ENCODE measurements around the gene COQ9. TPM values are rescaled to one million over a fixed set of nuclear protein-coding genes. Genes with fewer than 3 reads are reported as not detected.

Gene COQ9
- total and polyA plus RNA-seq, 2 experiments from 2014 or later, result 26.6 to 36.3 TPM

DNA sequence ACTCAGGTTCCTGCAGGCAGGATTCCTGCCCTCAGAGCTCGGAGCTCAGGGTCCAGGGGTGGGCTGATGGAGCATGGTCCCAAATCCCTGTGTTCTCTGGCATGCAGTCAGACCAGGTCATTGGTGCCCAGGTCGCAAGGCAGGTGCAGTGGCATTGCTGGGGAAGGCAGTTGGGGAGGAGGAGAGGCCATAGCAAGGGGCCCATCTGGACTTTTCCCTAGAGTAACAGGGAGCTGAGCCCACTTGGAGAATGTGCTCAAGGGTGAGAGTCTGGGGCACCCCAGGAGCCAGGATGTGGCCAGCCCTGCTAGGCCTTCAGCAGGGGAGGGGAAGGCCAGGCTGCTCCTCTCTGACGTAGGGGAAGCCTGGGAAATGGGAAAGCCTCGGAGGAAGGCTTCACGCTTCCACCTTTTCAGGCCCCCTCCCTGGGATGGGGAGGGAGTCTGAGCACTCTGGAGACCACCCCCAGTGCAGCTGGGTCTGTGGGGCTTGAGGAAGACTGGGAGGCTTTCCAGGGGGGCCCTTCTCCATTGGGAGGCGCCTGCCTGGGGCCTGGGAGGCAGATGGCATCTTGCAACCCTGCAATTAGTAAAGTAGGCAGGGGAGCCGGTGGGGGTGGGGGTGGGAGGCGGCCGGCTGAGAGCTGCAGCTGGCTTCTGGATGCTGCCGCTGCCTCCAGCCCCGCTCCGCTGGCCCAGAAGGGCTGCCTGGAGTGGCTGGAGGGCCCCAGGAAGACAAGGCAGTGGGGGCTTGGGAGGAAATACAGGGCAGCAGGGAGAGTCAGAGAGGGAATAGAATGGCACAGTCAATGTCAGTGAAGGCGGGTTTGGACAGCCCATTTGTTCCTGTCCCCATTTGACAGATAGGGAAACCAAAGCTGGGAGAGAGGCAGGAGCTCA, 60.1 kb downstream of the COQ9 start:
- Histone ChIP-seq H3K4me1 (ENCODE audit: insufficient read depth) (no peaks in the 10 kb centered on the region), H3K9me2 (ENCODE audit: insufficient read depth) (no peaks in the 10 kb centered on the region), H3K4me3 (0 out of 2 replicates have a peak overlapping the region, but pooled peaks have one; percentile 10), H4K20me1 (replicated peaks; ENCODE audit: insufficient read depth) (no peaks in the 10 kb centered on the region), H3K27me3 (ENCODE audit: insufficient read depth) (no peaks in the 10 kb centered on the region), H3K27ac (ENCODE audit: low read depth) (no peak overlapping the region), H3K79me2 (replicated peaks; ENCODE audit: insufficient read depth) (no peaks in the 10 kb centered on the region), H3K4me2 (peak overlapping the region; percentile 57; the same call in 1 of the 2 replicates), H3F3A (replicated peaks; ENCODE audit: low read depth) (no peaks in the 10 kb centered on the region), H3K36me3 (ENCODE audit: insufficient read depth) (no peaks in the 10 kb centered on the region), H2AFZ (peak overlapping the region; percentile 91)
- Mint-ChIP-seq H3K4me1 (peaks cover 20% of the 10 kb centered on the region), H3K36me3 (ENCODE audit: low read depth) (no peaks in the 10 kb centered on the region), H3K27me3 (ENCODE audit: insufficient read depth, low read depth, poor library complexity) (peaks cover 15% of the 10 kb centered on the region), H3K27ac (peak overlapping the region; percentile 79), H3K4me3 (no peak overlapping the region), H3K9me3 (no peaks in the 10 kb centered on the region)
- ATAC-seq (peak; percentile 58), DNase-seq (ENCODE audit: low spot score) (peak; percentile 36)
- no peak for TF ChIP-seq EZH2 (IDR thresholded peaks at IDR 0.05; ENCODE audit: low read depth, unreplicated experiment)
- no peak for TF ChIP-seq ZNF331 (CRISPR knock-in tag; IDR thresholded peaks at IDR 0.05; ENCODE audit: low read depth)
- TF ChIP-seq, protein P1, sequence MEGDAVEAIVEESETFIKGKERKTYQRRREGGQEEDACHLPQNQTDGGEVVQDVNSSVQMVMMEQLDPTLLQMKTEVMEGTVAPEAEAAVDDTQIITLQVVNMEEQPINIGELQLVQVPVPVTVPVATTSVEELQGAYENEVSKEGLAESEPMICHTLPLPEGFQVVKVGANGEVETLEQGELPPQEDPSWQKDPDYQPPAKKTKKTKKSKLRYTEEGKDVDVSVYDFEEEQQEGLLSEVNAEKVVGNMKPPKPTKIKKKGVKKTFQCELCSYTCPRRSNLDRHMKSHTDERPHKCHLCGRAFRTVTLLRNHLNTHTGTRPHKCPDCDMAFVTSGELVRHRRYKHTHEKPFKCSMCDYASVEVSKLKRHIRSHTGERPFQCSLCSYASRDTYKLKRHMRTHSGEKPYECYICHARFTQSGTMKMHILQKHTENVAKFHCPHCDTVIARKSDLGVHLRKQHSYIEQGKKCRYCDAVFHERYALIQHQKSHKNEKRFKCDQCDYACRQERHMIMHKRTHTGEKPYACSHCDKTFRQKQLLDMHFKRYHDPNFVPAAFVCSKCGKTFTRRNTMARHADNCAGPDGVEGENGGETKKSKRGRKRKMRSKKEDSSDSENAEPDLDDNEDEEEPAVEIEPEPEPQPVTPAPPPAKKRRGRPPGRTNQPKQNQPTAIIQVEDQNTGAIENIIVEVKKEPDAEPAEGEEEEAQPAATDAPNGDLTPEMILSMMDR (conservative IDR thresholded peaks at IDR 0.05; ENCODE audit: low read depth in 2 of 2), result no peak
- no peak for TF ChIP-seq CREB1 (CRISPR knock-in tag; IDR thresholded peaks at IDR 0.05; ENCODE audit: low read depth)
- TF ChIP-seq NANOG (IDR thresholded peaks at IDR 0.05; ENCODE audit: borderline replicate concordance), result no peak
- no peak for TF ChIP-seq POLR2AphosphoS5 (IDR thresholded peaks at IDR 0.05; ENCODE audit: low read depth)
- TF ChIP-seq JUNB (IDR thresholded peaks at IDR 0.05; ENCODE audit: unreplicated experiment), result no peak

DNA sequence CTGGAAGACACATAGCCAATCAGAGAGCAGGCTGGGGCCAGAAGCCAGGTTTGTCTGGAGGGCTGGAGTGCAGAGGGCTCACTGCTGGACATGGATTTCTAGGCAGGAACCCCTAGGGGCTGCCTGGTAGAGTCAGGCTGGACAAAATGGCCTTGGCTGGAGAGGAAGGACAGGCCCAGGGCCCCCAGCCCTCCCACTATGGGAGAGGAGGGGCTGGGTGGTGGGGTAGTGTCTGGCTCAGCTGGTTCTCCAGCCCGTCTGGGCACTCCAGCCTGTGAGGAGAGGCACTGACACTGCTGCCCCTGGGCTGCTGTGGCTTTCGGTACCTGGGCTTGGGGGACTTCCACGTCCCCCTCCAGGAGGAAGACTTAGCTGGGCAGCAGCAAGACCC, 60.8 kb downstream of the COQ9 start:
- H3K9me2 ChIP-seq (ENCODE audit: insufficient read depth), result no peaks in the 10 kb centered on the region
- H2AFZ ChIP-seq, result peak overlapping the region; percentile 91; the same call in 1 of the 2 replicates
- no peaks in the 10 kb centered on the region for H4K20me1 ChIP-seq (replicated peaks; ENCODE audit: insufficient read depth)
- peak; percentile 31 for ATAC-seq
- no peaks in the 10 kb centered on the region for H3K36me3 Mint-ChIP-seq (ENCODE audit: low read depth)
- peaks cover 16% of the 10 kb centered on the region for H3K4me1 Mint-ChIP-seq
- H3K9me3 Mint-ChIP-seq, result no peaks in the 10 kb centered on the region
- H3F3A ChIP-seq (replicated peaks; ENCODE audit: low read depth), result no peaks in the 10 kb centered on the region
- no peak overlapping the region for H3K4me3 Mint-ChIP-seq
- no peak overlapping the region for H3K27ac Mint-ChIP-seq
- H3K27ac ChIP-seq (ENCODE audit: low read depth), result no peak overlapping the region
- H3K4me1 ChIP-seq (ENCODE audit: insufficient read depth), result no peaks in the 10 kb centered on the region
- H3K79me2 ChIP-seq (replicated peaks; ENCODE audit: insufficient read depth), result no peaks in the 10 kb centered on the region
- H3K36me3 ChIP-seq (ENCODE audit: insufficient read depth), result no peaks in the 10 kb centered on the region
- no peak for DNase-seq (ENCODE audit: low spot score)
- peaks cover 14% of the 10 kb centered on the region for H3K27me3 Mint-ChIP-seq (ENCODE audit: insufficient read depth, low read depth, poor library complexity)
- no peak overlapping the region for H3K4me2 ChIP-seq
- no peaks in the 10 kb centered on the region for H3K27me3 ChIP-seq (ENCODE audit: insufficient read depth)
- no peak overlapping the region for H3K4me3 ChIP-seq
- no peak for TF ChIP-seq STAT1 (IDR thresholded peaks at IDR 0.05; ENCODE audit: unreplicated experiment)
- no peak for TF ChIP-seq JUNB (IDR thresholded peaks at IDR 0.05; ENCODE audit: unreplicated experiment)
- TF ChIP-seq ZNF331 (CRISPR knock-in tag; IDR thresholded peaks at IDR 0.05; ENCODE audit: low read depth), result no peak
- TF ChIP-seq ZNF462 (CRISPR knock-in tag; IDR thresholded peaks at IDR 0.05), result no peak
- TF ChIP-seq, protein P1 (conservative IDR thresholded peaks at IDR 0.05; ENCODE audit: low read depth in 2 of 2), result no peak
- TF ChIP-seq POLR2AphosphoS5 (IDR thresholded peaks at IDR 0.05; ENCODE audit: low read depth), result no peak
- no peak for TF ChIP-seq CREB1 (CRISPR knock-in tag; IDR thresholded peaks at IDR 0.05; ENCODE audit: low read depth)
- no peak for TF ChIP-seq ZNF114 (CRISPR knock-in tag; IDR thresholded peaks at IDR 0.05)

Measured in GM23338 (cell line).